GM12873 (cell line): ENCODE results near the gene MEAF6.

Source experiments
- TF ChIP-seq, protein P1 (sequence below): IDR thresholded peaks from 2 replicates; pipeline ENCODE4 v1.5.1; 2012; ENCODE audit warnings: low read depth, mild to moderate bottlenecking, moderate library complexity, low read length, control low read depth; ENCODE audit not compliant: insufficient read depth; ENCODE audit errors: missing control alignments

The MEAF6 gene

DNA sequence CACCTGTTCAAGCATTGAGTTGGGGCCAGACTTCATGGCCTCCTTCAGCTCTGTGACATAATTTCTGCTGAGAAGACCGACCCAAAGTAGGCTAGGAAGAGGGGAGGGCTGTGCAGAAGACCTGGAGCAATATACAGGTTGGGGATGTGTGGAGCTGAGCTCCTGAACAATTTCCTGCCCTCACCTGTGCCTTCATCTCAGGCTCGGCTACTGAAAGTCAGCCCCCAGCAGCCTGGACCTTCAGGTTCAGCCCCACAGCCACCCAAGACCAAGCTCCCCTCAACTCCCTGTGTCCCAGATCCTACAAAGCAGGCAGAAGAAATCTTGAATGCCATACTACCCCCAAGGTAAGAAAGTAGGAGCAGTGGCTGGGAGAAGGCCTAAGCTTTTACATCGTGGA is 42.8 kb upstream of the MEAF6 start:
- TF ChIP-seq, protein P1, sequence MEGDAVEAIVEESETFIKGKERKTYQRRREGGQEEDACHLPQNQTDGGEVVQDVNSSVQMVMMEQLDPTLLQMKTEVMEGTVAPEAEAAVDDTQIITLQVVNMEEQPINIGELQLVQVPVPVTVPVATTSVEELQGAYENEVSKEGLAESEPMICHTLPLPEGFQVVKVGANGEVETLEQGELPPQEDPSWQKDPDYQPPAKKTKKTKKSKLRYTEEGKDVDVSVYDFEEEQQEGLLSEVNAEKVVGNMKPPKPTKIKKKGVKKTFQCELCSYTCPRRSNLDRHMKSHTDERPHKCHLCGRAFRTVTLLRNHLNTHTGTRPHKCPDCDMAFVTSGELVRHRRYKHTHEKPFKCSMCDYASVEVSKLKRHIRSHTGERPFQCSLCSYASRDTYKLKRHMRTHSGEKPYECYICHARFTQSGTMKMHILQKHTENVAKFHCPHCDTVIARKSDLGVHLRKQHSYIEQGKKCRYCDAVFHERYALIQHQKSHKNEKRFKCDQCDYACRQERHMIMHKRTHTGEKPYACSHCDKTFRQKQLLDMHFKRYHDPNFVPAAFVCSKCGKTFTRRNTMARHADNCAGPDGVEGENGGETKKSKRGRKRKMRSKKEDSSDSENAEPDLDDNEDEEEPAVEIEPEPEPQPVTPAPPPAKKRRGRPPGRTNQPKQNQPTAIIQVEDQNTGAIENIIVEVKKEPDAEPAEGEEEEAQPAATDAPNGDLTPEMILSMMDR: no peak

DNA sequence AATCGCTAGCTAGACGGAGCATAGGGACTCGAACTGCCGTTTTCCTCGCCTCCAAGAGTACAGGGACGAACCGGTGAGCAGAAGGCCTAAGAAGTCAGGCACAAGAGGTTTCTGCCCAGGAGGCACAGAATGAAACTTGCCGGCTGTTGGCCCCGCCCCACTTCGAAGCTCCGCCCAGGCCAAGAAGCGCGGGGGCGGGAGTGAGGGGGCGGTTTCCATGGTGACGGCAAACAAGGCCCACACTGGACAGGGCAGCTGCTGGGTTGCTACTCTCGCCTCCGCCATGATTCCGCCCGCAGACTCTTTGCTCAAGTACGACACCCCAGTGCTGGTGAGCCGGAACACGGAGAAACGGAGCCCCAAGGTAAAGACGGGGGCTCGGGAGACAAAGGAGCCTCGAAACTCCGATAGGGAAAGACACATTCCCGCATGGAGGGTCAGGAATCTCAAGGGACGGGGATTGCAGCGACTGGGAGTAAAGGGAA is 42.2 kb upstream of the MEAF6 start, which contains the start of gene DNALI1:
Gene DNALI1, plus strand, starts transcription at position 229 of the 485 bp plus-strand sequence. Its CDS starts 55 bp downstream, at position 284.
- TF ChIP-seq, protein P1: no peak

DNA sequence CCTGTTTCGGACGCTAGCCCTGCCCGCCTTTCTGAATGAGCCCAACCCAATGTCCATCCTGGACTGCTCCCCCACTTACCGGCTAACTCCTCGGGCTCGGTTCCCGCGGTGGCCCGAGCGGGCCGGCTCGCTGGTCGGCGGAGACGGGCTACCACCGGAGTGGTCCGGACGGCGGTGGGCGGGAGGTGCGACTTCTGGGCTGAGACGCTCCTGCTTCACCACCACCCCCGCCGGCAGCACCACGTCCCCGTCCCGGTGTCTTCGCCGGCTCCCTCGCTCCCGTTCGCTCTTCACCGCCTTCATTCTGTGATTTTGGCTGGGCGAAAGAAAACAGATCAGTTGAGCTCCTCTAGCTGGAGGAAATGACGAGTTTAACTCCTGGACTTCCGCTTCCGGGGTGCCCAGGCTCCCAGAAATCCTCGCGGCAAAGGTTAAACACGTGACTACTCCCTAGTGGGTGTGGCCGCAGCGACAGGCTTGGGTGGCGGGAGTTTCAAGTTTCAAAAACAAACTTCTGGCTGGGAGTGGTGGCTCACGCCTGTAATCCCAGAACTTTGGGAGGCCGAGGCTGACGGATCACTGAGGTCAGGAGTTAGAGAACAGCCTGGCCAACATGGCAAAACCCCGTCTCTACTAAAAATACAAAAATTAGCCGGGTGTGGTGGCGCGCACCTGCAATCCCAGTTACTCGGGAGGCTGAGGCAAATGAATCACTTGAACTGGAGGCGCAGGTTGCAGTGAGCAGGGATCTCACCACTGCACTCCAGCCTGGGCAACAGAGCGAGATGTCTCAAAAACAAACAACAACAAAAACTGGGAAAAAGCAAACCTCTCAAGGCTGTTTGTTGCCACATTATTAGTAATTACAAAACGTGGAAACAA is 39.6 kb upstream of the MEAF6 start, which contains the start of gene SNIP1:
Gene SNIP1, minus strand, starts transcription at position 367 of the 882 bp plus-strand sequence. Its CDS starts 64 bp downstream, at position 303.
- TF ChIP-seq, protein P1: no peak

DNA sequence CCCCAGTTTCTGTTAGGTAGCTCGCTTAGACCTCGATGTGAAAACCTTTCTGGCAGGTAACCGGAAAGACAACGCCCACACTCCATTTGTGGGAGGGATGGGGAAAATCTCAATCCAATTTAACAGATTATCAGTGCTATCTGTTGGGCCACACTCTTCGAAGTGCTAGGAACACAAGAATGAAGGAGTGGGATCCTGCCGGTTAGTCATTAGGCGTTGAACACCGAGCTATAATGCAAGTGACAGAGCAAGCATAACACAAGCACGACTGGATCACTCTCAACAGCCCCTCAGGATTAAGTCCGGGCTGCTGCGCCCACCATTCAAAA is 39.0 kb upstream of the MEAF6 start:
- TF ChIP-seq, protein P1: no peak

DNA sequence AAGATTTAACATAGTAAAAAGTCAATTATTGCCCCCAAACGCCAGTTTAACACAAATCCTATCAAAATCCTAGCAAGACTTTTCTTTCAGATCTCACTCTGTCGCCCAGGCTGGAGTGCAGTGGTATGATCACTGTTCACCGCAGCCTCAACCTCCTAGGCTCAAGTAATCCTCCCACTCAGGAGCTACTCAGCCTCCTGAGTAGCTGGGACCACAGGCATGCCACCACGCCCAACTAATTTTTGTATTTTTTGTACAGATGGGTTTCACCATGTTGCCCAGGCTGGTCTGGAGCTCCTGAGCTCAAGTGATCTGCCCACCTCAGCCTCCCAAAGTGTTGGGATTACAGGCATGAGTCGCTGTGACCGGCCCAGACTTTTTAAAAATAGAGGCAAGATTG is 34.8 kb upstream of the MEAF6 start:
- TF ChIP-seq, protein P1: no peak

DNA sequence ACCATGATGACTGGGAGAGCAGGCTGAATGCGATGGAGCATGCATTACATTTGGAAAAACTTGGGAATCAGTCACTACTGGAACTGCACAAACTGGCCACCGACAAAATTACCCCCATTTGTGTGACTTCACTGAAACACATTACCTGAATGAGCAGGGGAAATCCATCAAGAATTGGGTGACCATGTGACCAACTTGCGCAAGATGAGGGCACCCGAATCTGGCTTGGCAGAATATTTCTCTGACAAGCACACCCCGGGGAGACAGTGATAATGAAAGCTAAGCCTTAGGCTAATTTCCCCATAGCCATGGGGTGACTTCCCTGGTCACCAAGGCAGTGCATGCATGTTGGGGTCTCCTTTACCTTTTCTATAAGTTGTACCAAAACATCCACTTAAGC is 30.5 kb upstream of the MEAF6 start:
- TF ChIP-seq, protein P1: no peak

DNA sequence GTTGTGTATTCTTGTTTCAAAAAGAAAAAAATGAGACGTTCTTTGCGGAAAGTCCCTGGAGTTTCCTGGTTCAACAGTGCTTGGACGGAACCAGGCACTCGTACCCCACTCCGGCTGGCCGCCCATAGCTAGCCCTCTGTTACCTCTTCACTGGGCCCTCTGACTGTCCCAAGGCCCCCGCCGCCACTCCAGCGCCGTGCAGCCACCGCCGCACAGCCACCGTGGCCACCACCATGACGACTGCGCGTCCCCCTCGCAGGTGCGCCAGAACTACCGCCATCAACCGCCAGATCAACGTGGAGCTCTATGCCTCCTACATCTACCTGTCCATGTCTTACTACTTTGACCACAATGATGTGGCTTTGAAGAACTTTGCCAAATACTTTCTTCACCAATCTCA is 30.0 kb upstream of the MEAF6 start:
- TF ChIP-seq, protein P1: no peak
